H9 (cell line): ENCODE results near the gene INHBB. TPM values are rescaled to one million over a fixed set of nuclear protein-coding genes. Genes with fewer than 3 reads are reported as not detected.

Experiments
- DNase-seq: peaks from one replicate; pipeline ENCODE4 v3.0.0-alpha.2; 2017
- H2AFZ ChIP-seq: one replicate; pipeline ENCODE4 v1.6.1; 2013; ENCODE audit warnings: mild to moderate bottlenecking, low read length, control low read depth, moderate library complexity
- H2AK5ac ChIP-seq: 2 replicates; pipeline ENCODE4 v1.6.1; 2013; ENCODE audit warnings: low read length, control low read depth, mixed read lengths; ENCODE audit not compliant: insufficient read length
- H2BK120ac ChIP-seq: one replicate; pipeline ENCODE4 v1.6.1; 2013; ENCODE audit warnings: low read depth, mild to moderate bottlenecking, low read length, control low read depth, inconsistent platforms; ENCODE audit not compliant: poor library complexity, severe bottlenecking
- H2BK12ac ChIP-seq: 2 replicates; pipeline ENCODE4 v1.6.1; 2013; ENCODE audit warnings: low read length, control low read depth, mixed read lengths, low read depth; ENCODE audit not compliant: insufficient read length
- H2BK15ac ChIP-seq: 2 replicates; pipeline ENCODE4 v1.6.1; 2013; ENCODE audit warnings: low read depth, low read length, control low read depth
- H2BK20ac ChIP-seq: one replicate; pipeline ENCODE4 v1.6.1; 2013; ENCODE audit warnings: low read depth, mild to moderate bottlenecking, low read length, control low read depth, inconsistent platforms; ENCODE audit not compliant: poor library complexity, severe bottlenecking
- H2BK5ac ChIP-seq: 2 replicates; pipeline ENCODE4 v1.6.1; 2013; ENCODE audit warnings: low read length, control low read depth, mixed read lengths; ENCODE audit not compliant: insufficient read length
- H3K14ac ChIP-seq: 2 replicates; pipeline ENCODE4 v1.6.1; 2013; ENCODE audit warnings: low read length, control low read depth; ENCODE audit not compliant: insufficient read depth
- H3K18ac ChIP-seq: 2 replicates; pipeline ENCODE4 v1.6.1; 2013; ENCODE audit warnings: low read depth, mild to moderate bottlenecking, mixed read lengths, low read length, control low read depth; ENCODE audit not compliant: insufficient read length
- H3K23ac ChIP-seq: 2 replicates; pipeline ENCODE4 v1.6.1; 2013; ENCODE audit warnings: low read length, control low read depth, mixed read lengths, low read depth; ENCODE audit not compliant: insufficient read length
- H3K23me2 ChIP-seq: 2 replicates; pipeline ENCODE4 v1.6.1; 2013; ENCODE audit warnings: low read depth, mild to moderate bottlenecking, mixed read lengths, low read length, control low read depth; ENCODE audit not compliant: insufficient read length, poor library complexity, severe bottlenecking
- H3K27ac ChIP-seq: 2 replicates; pipeline ENCODE4 v1.5.1; 2013; ENCODE audit warnings: low read length, control low read depth, mixed read lengths, low read depth; ENCODE audit not compliant: insufficient read length
- H3K27me3 ChIP-seq: 2 replicates; pipeline ENCODE4 v1.6.1; 2013; ENCODE audit warnings: low read length, control low read depth, inconsistent platforms; ENCODE audit not compliant: insufficient read depth
- H3K4ac ChIP-seq: 2 replicates; pipeline ENCODE4 v1.6.1; 2013; ENCODE audit warnings: low read depth, mild to moderate bottlenecking, control low read depth, inconsistent platforms, low read length, moderate library complexity
- H3K4me1 ChIP-seq: 2 replicates; pipeline ENCODE4 v1.6.1; 2013; ENCODE audit warnings: low read length, control low read depth, inconsistent platforms; ENCODE audit not compliant: insufficient read depth
- H3K4me2 ChIP-seq: 2 replicates; pipeline ENCODE4 v1.6.1; 2013; ENCODE audit warnings: low read length, control low read depth, mixed read lengths; ENCODE audit not compliant: insufficient read length, insufficient read depth
- H3K56ac ChIP-seq: 2 replicates; pipeline ENCODE4 v1.6.1; 2013; ENCODE audit warnings: low read depth, mild to moderate bottlenecking, mixed read lengths, low read length, control low read depth; ENCODE audit not compliant: insufficient read length
- H3K79me1 ChIP-seq: 2 replicates; pipeline ENCODE4 v1.6.1; 2013; ENCODE audit warnings: low read depth, mild to moderate bottlenecking, moderate library complexity, low read length, control low read depth, inconsistent platforms; ENCODE audit not compliant: insufficient read depth, poor library complexity, severe bottlenecking
- H3K79me2 ChIP-seq: 2 replicates; pipeline ENCODE4 v1.6.1; 2013; ENCODE audit warnings: low read length, control low read depth, inconsistent platforms; ENCODE audit not compliant: insufficient read depth
- H3K9ac ChIP-seq: 2 replicates; pipeline ENCODE4 v1.6.1; 2013; ENCODE audit warnings: low read length, control low read depth, mixed read lengths; ENCODE audit not compliant: insufficient read length; ENCODE audit errors: extremely low read depth
- H3K9me3 ChIP-seq: one replicate; pipeline ENCODE4 v1.6.1; 2013; ENCODE audit warnings: low read depth, low read length, inconsistent platforms; ENCODE audit not compliant: control insufficient read depth
- H3T11ph ChIP-seq: one replicate; pipeline ENCODE4 v1.6.1; 2013; ENCODE audit warnings: mild to moderate bottlenecking, low read length, control low read depth, inconsistent platforms
- H4K20me1 ChIP-seq: one replicate; pipeline ENCODE4 v1.6.1; 2013; ENCODE audit not compliant: control insufficient read depth, insufficient read length, insufficient read depth
- H4K5ac ChIP-seq: 2 replicates; pipeline ENCODE4 v1.6.1; 2013; ENCODE audit warnings: low read depth, mild to moderate bottlenecking, mixed read lengths, low read length, control low read depth; ENCODE audit not compliant: insufficient read length
- H4K8ac ChIP-seq: replicated peaks from 2 replicates; pipeline ENCODE4 v1.6.1; 2013; ENCODE audit warnings: low read length, control low read depth, mixed read lengths, low read depth; ENCODE audit not compliant: insufficient read length
- H4K91ac ChIP-seq: 2 replicates; pipeline ENCODE4 v1.6.1; 2013; ENCODE audit warnings: low read depth, mild to moderate bottlenecking, moderate library complexity, mixed read lengths, low read length, control low read depth; ENCODE audit not compliant: insufficient read length
- H3K27ac Mint-ChIP-seq, 3 experiments: 2 replicates in 2 of 3; 3 replicates in 1 of 3; pipeline ENCODE4 v1.8.0; 2020 to 2021; ENCODE audit warnings: mixed read lengths in 3 of 3, mild to moderate bottlenecking in 1 of 3, moderate library complexity in 1 of 3
- H3K27me3 Mint-ChIP-seq: 2 replicates; pipeline ENCODE4 v1.8.0; 2021; ENCODE audit warnings: low read depth, mild to moderate bottlenecking, moderate library complexity, mixed read lengths
- H3K36me3 Mint-ChIP-seq, 3 experiments: 2 replicates in 2 of 3; 3 replicates in 1 of 3; pipeline ENCODE4 v1.8.0; 2020 to 2021; ENCODE audit warnings: low read depth in 3 of 3, mixed read lengths in 3 of 3; ENCODE audit not compliant: insufficient read depth in 1 of 3
- H3K4me1 Mint-ChIP-seq, 2 experiments: 2 replicates each; pipeline ENCODE4 v1.8.0; 2020; ENCODE audit warnings: mixed read lengths in 2 of 2
- H3K4me3 Mint-ChIP-seq, 2 experiments: 2 replicates in 1 of 2; 3 replicates in 1 of 2; pipeline ENCODE4 v1.8.0; 2020 to 2021; ENCODE audit warnings: mild to moderate bottlenecking in 2 of 2, mixed read lengths in 2 of 2, moderate library complexity in 1 of 2
- H3K9me3 Mint-ChIP-seq, 2 experiments: 2 replicates in 1 of 2; 3 replicates in 1 of 2; pipeline ENCODE4 v1.8.0; 2020; ENCODE audit warnings: mild to moderate bottlenecking in 2 of 2, mixed read lengths in 2 of 2, moderate library complexity in 1 of 2
- CTCF ChIP-seq: fragments of 200-600 bp; sonication (generic); conservative IDR thresholded peaks from 3 replicates; pipeline ENCODE4 v1.8.0; 2021; ENCODE audit warnings: antibody characterized with exemption, mild to moderate bottlenecking
- WGBS: extraction: QIAGEN DNeasy Blood & Tissue Kit; methylation state at CpG from one replicate; pipeline ENCODE4 v1.1.7; 2013; ENCODE audit warnings: missing lambda C conversion rate, low lambda C conversion rate, mixed read lengths; ENCODE audit not compliant: insufficient read length; ENCODE audit errors: extremely low coverage; 5-methylcytosine and 5-hydroxymethylcytosine counted together
- total RNA-seq: library from RNA; stranded (reverse); gene quantifications from 2 replicates; pipeline ENCODE4 v1.2.1, GENCODE V29; 2021

The INHBB gene
- total RNA-seq, 1 experiment from 2014 or later = 0.13 TPM

GRCh38 chr2:120303177-120303576, 42.8 kb upstream of the INHBB start:
- H3K36me3 Mint-ChIP-seq = peaks cover 0 to 4% (median 0%) of the 10 kb centered on the region in 3 experiments; a peak in 1 of 7 replicates
- Histone ChIP-seq H3K79me2 (no peaks in the 10 kb centered on the region), H3K56ac (no peak overlapping the region)

More at GRCh38 chr2:120303177-120303576, 42.8 kb upstream of the INHBB start:
- Histone ChIP-seq H3K18ac (no peak overlapping the region), H3K4me1 (no peaks in the 10 kb centered on the region), H2AFZ (no peak overlapping the region), H3K23me2 (no peaks in the 10 kb centered on the region), H4K20me1 (no peaks in the 10 kb centered on the region), H4K91ac (no peak overlapping the region), H3K9me3 (no peaks in the 10 kb centered on the region), H2BK120ac (no peak overlapping the region), H4K5ac (no peak overlapping the region), H2BK5ac (no peak overlapping the region), H4K8ac (no peak overlapping the region), H3K4me2 (no peak overlapping the region), H2BK20ac (no peak overlapping the region), H3K27ac (no peak overlapping the region), H2AK5ac (no peak overlapping the region), H2BK12ac (no peak overlapping the region), H3K9ac (no peak overlapping the region), H3K27me3 (no peaks in the 10 kb centered on the region), H3K79me1 (no peaks in the 10 kb centered on the region), H3K4ac (no peak overlapping the region), H3T11ph (no peak overlapping the region), H2BK15ac (no peak overlapping the region), H3K23ac (no peak overlapping the region), H3K14ac (no peak overlapping the region)
- H3K27ac Mint-ChIP-seq = no peak overlapping the region
- peaks cover 15 to 17% of the 10 kb centered on the region in 2 experiments for H3K4me1 Mint-ChIP-seq
- no CpG with 5 or more reads among the region's 6 CpGs for WGBS
- no peak for DNase-seq
- no peak for TF ChIP-seq CTCF
- H3K9me3 Mint-ChIP-seq = no peaks in the 10 kb centered on the region
- H3K4me3 Mint-ChIP-seq = no peak overlapping the region
- H3K27me3 Mint-ChIP-seq = peaks cover 22% of the 10 kb centered on the region
